Iris pigment epithelial cell (primary cell): ENCODE results near the gene ABI3BP.

ENCODE experiments used
- DNase-seq: peaks from one replicate; pipeline ENCODE4 v3.0.0-alpha.2; 2011; ENCODE audit warnings: low read depth

The ABI3BP gene

GRCh38 chr3:100891033-100891432, 102.2 kb downstream of the ABI3BP start:
- DNase-seq: peak; percentile 82

- no peak for DNase-seq
These were observed 104.3 kb downstream of the ABI3BP start for GRCh38 chr3:100888881-100889280.

- no peak for DNase-seq
These were observed 110.6 kb downstream of the ABI3BP start for GRCh38 chr3:100882571-100882984.

GRCh38 chr3:100880845-100881244, 112.4 kb downstream of the ABI3BP start:
- DNase-seq: peak; percentile 24

- DNase-seq: no peak
These were observed 113.1 kb downstream of the ABI3BP start for GRCh38 chr3:100880072-100880471.

- DNase-seq: no peak
These were observed 113.9 kb downstream of the ABI3BP start for GRCh38 chr3:100879195-100879810.

- DNase-seq: no peak
These were observed 115.9 kb downstream of the ABI3BP start for GRCh38 chr3:100877286-100877685.

- peak; percentile 77 for DNase-seq
These were observed 118.0 kb downstream of the ABI3BP start for GRCh38 chr3:100875239-100875638.

GRCh38 chr3:100873611-100874010, 119.6 kb downstream of the ABI3BP start:
- no peak for DNase-seq

GRCh38 chr3:100871306-100871705, 121.9 kb downstream of the ABI3BP start:
- DNase-seq: no peak

- DNase-seq: no peak
These were observed 123.4 kb downstream of the ABI3BP start for GRCh38 chr3:100869787-100870186.

GRCh38 chr3:100868894-100869293, 124.3 kb downstream of the ABI3BP start:
- no peak for DNase-seq

GRCh38 chr3:100868096-100868495, 125.1 kb downstream of the ABI3BP start:
- DNase-seq: no peak

GRCh38 chr3:100865442-100865841, 127.8 kb downstream of the ABI3BP start:
- peak; percentile 39 for DNase-seq

- DNase-seq: no peak
These were observed 128.6 kb downstream of the ABI3BP start for GRCh38 chr3:100864471-100865250.

- DNase-seq: no peak
These were observed 135.4 kb downstream of the ABI3BP start for GRCh38 chr3:100857863-100858262.

- DNase-seq: no peak
These were observed 136.4 kb downstream of the ABI3BP start for GRCh38 chr3:100856821-100857220.

GRCh38 chr3:100852840-100853239, 140.4 kb downstream of the ABI3BP start:
- DNase-seq: no peak

- DNase-seq: no peak
These were observed 142.5 kb downstream of the ABI3BP start for GRCh38 chr3:100850701-100851100.

- no peak for DNase-seq
These were observed 143.1 kb downstream of the ABI3BP start for GRCh38 chr3:100850156-100850555.

- DNase-seq: no peak
These were observed 148.9 kb downstream of the ABI3BP start for GRCh38 chr3:100844063-100844936.

- no peak for DNase-seq
These were observed 155.1 kb downstream of the ABI3BP start for GRCh38 chr3:100838157-100838556.

GRCh38 chr3:100836661-100837060, 156.6 kb downstream of the ABI3BP start:
- no peak for DNase-seq
